Progenitor cell of endocrine pancreas (in vitro differentiated cells): ENCODE data around the gene PRKN. TPM values are rescaled to one million over a fixed set of nuclear protein-coding genes. Genes with fewer than 3 reads are reported as not detected.

Experiments used
- DNase-seq: peaks from one replicate; pipeline ENCODE4 v3.0.0; 2021; ENCODE audit warnings: low spot score; ENCODE audit not compliant: unreplicated experiment
- H3K27ac Mint-ChIP-seq: 2 replicates; pipeline ENCODE4 v1.8.0; 2021; ENCODE audit warnings: mild to moderate bottlenecking, moderate library complexity, mixed read lengths
- H3K27me3 Mint-ChIP-seq: 2 replicates; pipeline ENCODE4 v1.8.0; 2021; ENCODE audit warnings: mixed read lengths
- H3K36me3 Mint-ChIP-seq: 2 replicates; pipeline ENCODE4 v1.8.0; 2022; ENCODE audit warnings: mixed read lengths; ENCODE audit not compliant: insufficient read depth
- H3K4me1 Mint-ChIP-seq: 2 replicates; pipeline ENCODE4 v1.8.0; 2021; ENCODE audit warnings: low read depth, mixed read lengths
- H3K4me3 Mint-ChIP-seq: 2 replicates; pipeline ENCODE4 v1.8.0; 2021; ENCODE audit warnings: low read depth, mild to moderate bottlenecking, moderate library complexity, mixed read lengths
- H3K9me3 Mint-ChIP-seq: 2 replicates; pipeline ENCODE4 v1.8.0; 2021; ENCODE audit warnings: low read depth, mixed read lengths
- total RNA-seq: library from RNA; stranded (reverse); gene quantifications from 2 replicates; pipeline ENCODE4 v1.2.1, GENCODE V29; 2021
- TF ChIP-seq, protein P1 (sequence below): fragments of 200-600 bp; sonication (generic); IDR thresholded peaks from one replicate; pipeline ENCODE4 v1.5.0; 2021; ENCODE audit warnings: antibody characterized with exemption, mild to moderate bottlenecking; ENCODE audit not compliant: unreplicated experiment

PRKN gene
- total RNA-seq, 1 donor from 2014 or later, result 4.6 TPM

DNA sequence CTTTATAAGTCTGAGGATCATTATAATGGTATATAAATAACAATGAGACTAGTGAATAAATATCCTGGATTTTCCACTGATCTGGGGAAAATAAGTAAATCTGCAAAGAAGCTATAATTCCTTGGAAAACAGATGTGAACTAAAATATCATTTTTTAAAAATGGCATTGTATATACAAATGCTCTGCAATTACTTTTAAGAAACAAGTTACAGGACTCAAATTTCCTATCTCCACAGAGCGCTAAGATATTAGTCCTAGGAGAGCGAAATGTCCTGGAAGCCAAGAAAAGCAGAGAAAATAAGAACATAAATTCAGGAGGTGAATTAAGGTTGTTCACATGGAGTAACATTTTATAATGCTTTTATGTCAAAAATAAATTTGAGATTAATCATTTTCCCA is 61.3 kb downstream of the PRKN start:
- TF ChIP-seq, protein P1, sequence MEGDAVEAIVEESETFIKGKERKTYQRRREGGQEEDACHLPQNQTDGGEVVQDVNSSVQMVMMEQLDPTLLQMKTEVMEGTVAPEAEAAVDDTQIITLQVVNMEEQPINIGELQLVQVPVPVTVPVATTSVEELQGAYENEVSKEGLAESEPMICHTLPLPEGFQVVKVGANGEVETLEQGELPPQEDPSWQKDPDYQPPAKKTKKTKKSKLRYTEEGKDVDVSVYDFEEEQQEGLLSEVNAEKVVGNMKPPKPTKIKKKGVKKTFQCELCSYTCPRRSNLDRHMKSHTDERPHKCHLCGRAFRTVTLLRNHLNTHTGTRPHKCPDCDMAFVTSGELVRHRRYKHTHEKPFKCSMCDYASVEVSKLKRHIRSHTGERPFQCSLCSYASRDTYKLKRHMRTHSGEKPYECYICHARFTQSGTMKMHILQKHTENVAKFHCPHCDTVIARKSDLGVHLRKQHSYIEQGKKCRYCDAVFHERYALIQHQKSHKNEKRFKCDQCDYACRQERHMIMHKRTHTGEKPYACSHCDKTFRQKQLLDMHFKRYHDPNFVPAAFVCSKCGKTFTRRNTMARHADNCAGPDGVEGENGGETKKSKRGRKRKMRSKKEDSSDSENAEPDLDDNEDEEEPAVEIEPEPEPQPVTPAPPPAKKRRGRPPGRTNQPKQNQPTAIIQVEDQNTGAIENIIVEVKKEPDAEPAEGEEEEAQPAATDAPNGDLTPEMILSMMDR, result no peak
- Mint-ChIP-seq H3K27me3 (no peaks in the 10 kb centered on the region), H3K36me3 (peaks cover 5% of the 10 kb centered on the region), H3K4me1 (peaks cover 11% of the 10 kb centered on the region), H3K9me3 (peaks cover 13% of the 10 kb centered on the region), H3K4me3 (no peak overlapping the region), H3K27ac (no peak overlapping the region)
- DNase-seq, result no peak

DNA sequence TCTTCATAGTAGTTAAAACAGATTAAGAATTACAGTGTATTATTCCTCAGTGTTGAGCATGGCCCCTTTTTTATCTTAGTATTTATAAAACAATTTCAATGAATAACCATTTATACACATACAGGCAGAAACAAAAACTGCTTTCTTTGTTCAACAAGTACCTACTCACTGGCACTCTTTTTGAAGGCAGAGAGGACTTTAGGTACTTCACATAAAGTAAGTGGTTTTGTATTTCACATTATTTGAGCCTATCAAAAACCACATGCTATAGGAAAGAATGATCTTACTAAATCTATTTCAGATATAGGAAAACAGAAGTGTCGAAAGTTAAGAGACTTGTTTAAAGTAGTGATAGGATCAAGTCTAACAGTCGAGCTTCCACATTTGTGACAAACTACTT is 73.8 kb downstream of the PRKN start:
- TF ChIP-seq, protein P1, result no peak
- Mint-ChIP-seq H3K4me3 (no peak overlapping the region), H3K36me3 (no peaks in the 10 kb centered on the region), H3K4me1 (peaks cover 2% of the 10 kb centered on the region), H3K27ac (no peak overlapping the region), H3K27me3 (no peaks in the 10 kb centered on the region), H3K9me3 (peaks cover 7% of the 10 kb centered on the region)
- no peak for DNase-seq

DNA sequence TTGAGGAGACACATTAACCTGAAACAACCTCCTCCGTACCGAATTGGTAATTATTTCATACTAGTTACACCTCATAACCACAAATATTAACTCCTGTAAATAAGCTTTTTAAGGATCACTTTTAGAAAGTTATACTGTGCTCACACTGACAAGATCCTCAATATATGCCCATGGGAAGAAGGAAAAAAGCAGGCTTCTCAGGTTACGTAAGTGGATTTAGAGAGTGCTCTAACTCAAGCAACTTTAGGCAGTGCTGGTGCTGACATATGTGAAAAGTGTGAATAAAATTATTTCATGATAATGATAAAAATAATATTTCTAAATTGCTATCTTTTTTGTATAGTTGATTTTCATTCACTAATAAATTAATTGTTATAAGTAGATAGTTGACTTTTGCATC is 76.1 kb downstream of the PRKN start:
- H3K27me3 Mint-ChIP-seq, result no peaks in the 10 kb centered on the region
- H3K27ac Mint-ChIP-seq, result no peak overlapping the region
- H3K4me3 Mint-ChIP-seq, result no peak overlapping the region
- peaks cover 2% of the 10 kb centered on the region for H3K4me1 Mint-ChIP-seq
- H3K36me3 Mint-ChIP-seq, result no peaks in the 10 kb centered on the region
- no peak for DNase-seq
- H3K9me3 Mint-ChIP-seq, result peaks cover 3% of the 10 kb centered on the region
- TF ChIP-seq, protein P1, result no peak

DNA sequence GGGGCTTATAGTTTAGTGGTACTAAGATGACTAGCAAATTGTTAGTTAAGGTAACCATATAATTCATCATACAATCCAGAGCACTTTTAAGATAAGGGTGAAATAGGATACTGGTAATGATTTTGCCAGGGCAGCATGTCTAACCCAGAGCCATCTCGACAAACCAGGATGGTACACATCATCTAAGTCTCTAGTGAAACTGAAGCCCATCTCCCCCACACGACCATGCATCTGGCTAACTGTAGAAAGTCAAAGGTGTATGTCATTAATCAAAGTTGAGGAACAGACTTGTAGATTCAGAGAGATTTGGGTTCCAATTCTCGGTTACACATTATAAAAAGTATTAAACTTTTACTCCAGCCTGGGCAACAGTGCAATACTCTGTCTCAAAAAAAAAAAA is 78.3 kb downstream of the PRKN start:
- Mint-ChIP-seq H3K27me3 (no peaks in the 10 kb centered on the region), H3K36me3 (no peaks in the 10 kb centered on the region), H3K4me1 (peaks cover 2% of the 10 kb centered on the region), H3K4me3 (no peak overlapping the region), H3K27ac (no peak overlapping the region), H3K9me3 (no peaks in the 10 kb centered on the region)
- TF ChIP-seq, protein P1, result no peak
- no peak for DNase-seq

DNA sequence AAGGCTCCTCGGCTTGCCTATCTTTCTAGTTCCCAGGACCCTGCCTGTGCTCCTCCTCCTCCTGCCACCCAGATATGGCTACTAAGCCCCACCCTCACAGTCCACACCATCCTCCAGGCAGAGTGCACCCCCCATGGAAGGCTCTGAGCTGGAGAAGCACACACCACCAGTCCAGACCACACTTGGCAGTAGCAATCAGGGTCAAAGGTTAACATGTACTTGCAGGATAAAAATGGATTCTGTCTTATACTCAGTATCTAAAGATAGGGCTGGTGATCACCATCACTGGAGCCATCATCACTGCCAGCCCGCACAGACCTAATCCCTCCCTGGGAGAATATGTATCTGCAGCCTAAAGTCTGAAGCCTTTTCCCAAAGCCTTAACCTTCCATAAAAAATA is 83.4 kb downstream of the PRKN start:
- no peaks in the 10 kb centered on the region for H3K36me3 Mint-ChIP-seq
- TF ChIP-seq, protein P1, result no peak
- no peaks in the 10 kb centered on the region for H3K9me3 Mint-ChIP-seq

DNA sequence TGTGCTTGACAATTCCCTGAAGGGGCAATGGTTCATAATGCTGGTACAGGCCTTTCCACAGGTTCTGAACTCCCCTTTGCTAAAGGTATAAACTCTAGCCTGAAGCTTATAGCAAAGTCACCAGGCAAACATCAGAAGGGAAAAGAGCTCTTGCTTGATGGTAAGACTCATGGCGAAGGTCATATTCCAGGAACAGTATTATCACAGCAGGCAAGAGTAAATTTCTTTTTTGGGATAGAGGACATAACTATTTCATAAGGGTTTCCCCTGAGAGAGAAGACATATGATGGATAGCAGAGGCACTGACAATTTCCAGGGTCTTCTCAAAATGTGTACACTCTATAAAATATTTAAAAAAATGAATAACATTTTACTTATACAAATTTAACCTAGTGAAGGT is 86.8 kb downstream of the PRKN start:
- TF ChIP-seq, protein P1, result no peak
- Mint-ChIP-seq H3K4me1 (peaks cover 8% of the 10 kb centered on the region), H3K36me3 (no peaks in the 10 kb centered on the region), H3K9me3 (no peaks in the 10 kb centered on the region), H3K27me3 (no peaks in the 10 kb centered on the region), H3K27ac (no peak overlapping the region), H3K4me3 (no peak overlapping the region)
- DNase-seq, result no peak

More for the DNA sequence above, 83.4 kb downstream of the PRKN start:
- H3K27ac Mint-ChIP-seq, result no peak overlapping the region
- no peak overlapping the region for H3K4me3 Mint-ChIP-seq
- no peaks in the 10 kb centered on the region for H3K27me3 Mint-ChIP-seq
- no peak for DNase-seq
- H3K4me1 Mint-ChIP-seq, result peaks cover 7% of the 10 kb centered on the region
